ENCODE results near the gene MYOZ2. TPM values are rescaled to one million over a fixed set of nuclear protein-coding genes. Genes with fewer than 3 reads are reported as not detected.

MYOZ2 gene
- total RNA-seq, 1 donor from 2014 or later: not detected

Other genes starting within 250 kb of the MYOZ2 start
- gene SYNPO2, start 247.0 kb upstream of the MYOZ2 start, total RNA-seq: 0.12 and 0.26 TPM in 2 replicates
- 6.1 and 8.5 TPM in 2 replicates for gene USP53, start 76.9 kb downstream of the MYOZ2 start, total RNA-seq
- not detected in 2 replicates for gene FABP2, start 186.3 kb downstream of the MYOZ2 start, total RNA-seq